Ovary (tissue), 3 donors: ENCODE measurements around the gene ATP5F1A.

Experiments used
- CTCF ChIP-seq, 3 donors: fragments of 450-650 bp in 2 of 3; fragments of 200-600 bp in 1 of 3; IDR thresholded peaks; one replicate each; pipeline versions ENCODE4 v1.5.1 to v1.8.0; 2016 to 2022; ENCODE audit warnings: antibody characterized with exemption in 3 of 3, mild to moderate bottlenecking in 1 of 3
- EP300 ChIP-seq: sonication (generic); formaldehyde crosslinking; IDR thresholded peaks from one replicate; pipeline ENCODE4 v1.6.1; 2017; ENCODE audit warnings: antibody characterized with exemption
- donor health status: DM: no; HTN: no; CAD: no.

GRCh38 chr18:46046688-46047087 is 51.4 kb downstream of the ATP5F1A start:
- TF ChIP-seq CTCF (IDR thresholded peaks at IDR 0.05) (no peak), EP300 (no peak)
